T47D (cell line): Measurements from ENCODE around the gene MRI1.
A peak's percentile ranks its signal among the peaks of the same experiment; 100 is the strongest.

ENCODE experiments used
- DNase-seq, 2 experiments: peaks; one replicate each; pipeline versions ENCODE4 v3.0.0 to v3.0.0-alpha.2; 2011 to 2012; ENCODE audit warnings: low read depth in 1 of 2, low spot score in 1 of 2
- JUND ChIP-seq: IDR thresholded peaks from 2 replicates; pipeline ENCODE4 v1.6.1; 2012; ENCODE audit warnings: low read depth
- in situ Hi-C: cut with HindIII; loops from 2 replicates; pipeline ENCODE4 v1.10.0; 2016; ENCODE audit warnings: low sequenced_read_pairs, low pct_unique_long_range_greater_than_20kb

Gene MRI1

GRCh38 chr19:13764101-13764807 lies at the start of gene MRI1:
Gene MRI1, plus strand, starts transcription at chr19:13764522. Its CDS starts 67 bp downstream, at chr19:13764589.
- in situ Hi-C loops: no loop called here
- TF ChIP-seq JUND: no peak
- peak; percentile 78 to 83 for DNase-seq

- no peak for TF ChIP-seq JUND
- in situ Hi-C loops: no loop called here
- DNase-seq: no peak
These were observed 47.1 kb upstream of the MRI1 start for GRCh38 chr19:13717194-13717643.

- TF ChIP-seq JUND: no peak
- in situ Hi-C loops: no loop called here
- peak; percentile 23 to 76 for DNase-seq
These were observed 45.6 kb upstream of the MRI1 start for GRCh38 chr19:13718733-13719132.

GRCh38 chr19:13722146-13722545 lies 42.2 kb upstream of the MRI1 start:
- in situ Hi-C loops: no loop called here
- no peak for DNase-seq
- TF ChIP-seq JUND: no peak

GRCh38 chr19:13723206-13723605 lies 41.1 kb upstream of the MRI1 start:
- in situ Hi-C loops: no loop called here
- DNase-seq: no peak
- TF ChIP-seq JUND: no peak

GRCh38 chr19:13726323-13726722 lies 38.0 kb upstream of the MRI1 start:
- DNase-seq: no peak

GRCh38 chr19:13727798-13728197 lies 36.5 kb upstream of the MRI1 start:
- TF ChIP-seq JUND: no peak
- in situ Hi-C loops: no loop called here
- no peak for DNase-seq

More at GRCh38 chr19:13726323-13726722, 38.0 kb upstream of the MRI1 start:
- in situ Hi-C loops: no loop called here
- TF ChIP-seq JUND: no peak

- DNase-seq: no peak
- TF ChIP-seq JUND: no peak
- in situ Hi-C loops: no loop called here
These were observed 34.5 kb upstream of the MRI1 start for GRCh38 chr19:13729859-13730258.

GRCh38 chr19:13731147-13731964 lies 33.0 kb upstream of the MRI1 start:
- in situ Hi-C loops: no loop called here
- DNase-seq: peak; percentile 88 to 92
- no peak for TF ChIP-seq JUND

- DNase-seq: no peak
- no peak for TF ChIP-seq JUND
- in situ Hi-C loops: no loop called here
These were observed 32.0 kb upstream of the MRI1 start for GRCh38 chr19:13732337-13732736.

- in situ Hi-C loops: no loop called here
- DNase-seq: peak in 1 of 2 experiments; percentile 28
- TF ChIP-seq JUND: no peak
These were observed 29.6 kb upstream of the MRI1 start for GRCh38 chr19:13734751-13735150.

- DNase-seq: no peak
- TF ChIP-seq JUND: no peak
- in situ Hi-C loops: no loop called here
These were observed 26.2 kb upstream of the MRI1 start for GRCh38 chr19:13738073-13738472.

- no peak for TF ChIP-seq JUND
- DNase-seq: no peak
- in situ Hi-C loops: no loop called here
These were observed 22.4 kb upstream of the MRI1 start for GRCh38 chr19:13741893-13742292.
